GM12874 (cell line): ENCODE measurements around the gene SART1.

Source experiments
- TF ChIP-seq, protein P1 (sequence below): IDR thresholded peaks from 2 replicates; pipeline ENCODE4 v1.5.1; 2011; ENCODE audit warnings: low read depth, mild to moderate bottlenecking, control low read depth, low read length, moderate library complexity; ENCODE audit not compliant: insufficient read depth

Gene SART1

DNA sequence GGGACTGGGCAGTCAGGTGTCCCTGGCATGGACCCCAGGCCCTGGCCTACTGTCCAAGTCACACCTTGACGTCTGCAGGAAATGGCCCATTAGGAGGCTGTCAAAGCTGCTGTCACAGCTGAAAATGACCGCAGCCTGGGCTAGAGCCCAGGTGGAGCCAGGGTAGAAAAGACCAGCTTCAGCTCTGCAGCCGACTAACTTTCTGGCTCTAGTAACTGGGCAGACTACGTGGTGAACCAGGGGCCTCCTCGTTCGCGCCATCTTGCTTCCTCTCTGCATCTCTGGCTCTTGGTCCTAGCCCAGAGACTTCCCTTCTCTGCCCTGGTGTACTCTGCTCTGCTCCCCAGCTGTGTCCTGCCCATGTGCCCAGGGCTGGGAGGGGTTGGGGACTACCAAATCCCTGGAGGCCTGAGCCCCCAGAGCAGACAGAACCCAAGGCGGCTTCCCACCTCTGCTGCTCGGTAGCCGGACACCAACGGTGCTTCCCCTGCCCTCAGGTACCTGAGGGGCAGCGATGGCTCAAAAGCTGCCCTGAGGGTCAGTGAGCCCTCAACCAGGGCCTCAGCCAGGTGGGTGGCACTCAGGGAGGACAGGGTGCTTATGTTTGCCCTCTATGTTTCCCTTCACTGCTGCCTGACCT lies 19.7 kb downstream of the SART1 start:
- TF ChIP-seq, protein P1, sequence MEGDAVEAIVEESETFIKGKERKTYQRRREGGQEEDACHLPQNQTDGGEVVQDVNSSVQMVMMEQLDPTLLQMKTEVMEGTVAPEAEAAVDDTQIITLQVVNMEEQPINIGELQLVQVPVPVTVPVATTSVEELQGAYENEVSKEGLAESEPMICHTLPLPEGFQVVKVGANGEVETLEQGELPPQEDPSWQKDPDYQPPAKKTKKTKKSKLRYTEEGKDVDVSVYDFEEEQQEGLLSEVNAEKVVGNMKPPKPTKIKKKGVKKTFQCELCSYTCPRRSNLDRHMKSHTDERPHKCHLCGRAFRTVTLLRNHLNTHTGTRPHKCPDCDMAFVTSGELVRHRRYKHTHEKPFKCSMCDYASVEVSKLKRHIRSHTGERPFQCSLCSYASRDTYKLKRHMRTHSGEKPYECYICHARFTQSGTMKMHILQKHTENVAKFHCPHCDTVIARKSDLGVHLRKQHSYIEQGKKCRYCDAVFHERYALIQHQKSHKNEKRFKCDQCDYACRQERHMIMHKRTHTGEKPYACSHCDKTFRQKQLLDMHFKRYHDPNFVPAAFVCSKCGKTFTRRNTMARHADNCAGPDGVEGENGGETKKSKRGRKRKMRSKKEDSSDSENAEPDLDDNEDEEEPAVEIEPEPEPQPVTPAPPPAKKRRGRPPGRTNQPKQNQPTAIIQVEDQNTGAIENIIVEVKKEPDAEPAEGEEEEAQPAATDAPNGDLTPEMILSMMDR = no peak

GRCh38 chr11:65981972-65982823 lies 20.7 kb downstream of the SART1 start:
- TF ChIP-seq, protein P1 = no peak

- TF ChIP-seq, protein P1 = no peak
These were observed 21.5 kb downstream of the SART1 start for GRCh38 chr11:65982824-65983588.

- TF ChIP-seq, protein P1 = no peak
These were observed 22.1 kb downstream of the SART1 start for GRCh38 chr11:65983589-65983987.

GRCh38 chr11:65987336-65987735 lies 25.8 kb downstream of the SART1 start:
- TF ChIP-seq, protein P1 = no peak

GRCh38 chr11:65988791-65989592 lies 27.5 kb downstream of the SART1 start:
- TF ChIP-seq, protein P1 = peak; percentile 81
